ENCODE results near the gene OBP2A.

Gene OBP2A

GRCh38 chr9:135574943-135575342 is 29.0 kb downstream of the OBP2A start:
- Histone ChIP-seq H3K4me2 (no peak overlapping the region), H3K36me3 (ENCODE audit: insufficient read depth) (no peaks in the 10 kb centered on the region), H4K20me1 (ENCODE audit: insufficient read depth) (no peaks in the 10 kb centered on the region), H3K4me1 (ENCODE audit: low read depth, poor library complexity, severe bottlenecking) (no peaks in the 10 kb centered on the region), H2AFZ (ENCODE audit: low read depth) (no peak overlapping the region), H3K4me3 (IDR thresholded peaks at IDR 0.05; ENCODE audit: insufficient read depth, low read depth, low read length) (no peak overlapping the region), H3K79me2 (ENCODE audit: insufficient read depth, low read depth) (no peaks in the 10 kb centered on the region), H3K27ac (no peak overlapping the region), H3K27me3 (ENCODE audit: insufficient read depth, low read depth) (peaks cover 32% of the 10 kb centered on the region; the same call in 1 of the 2 replicates), H3K9ac (no peak overlapping the region)
- no peak for TF ChIP-seq CTCF (conservative IDR thresholded peaks at IDR 0.05; ENCODE audit: low read depth, low read length)

GRCh38 chr9:135575995-135576631 is 30.2 kb downstream of the OBP2A start:
- Histone ChIP-seq H3K9ac (no peak overlapping the region), H4K20me1 (ENCODE audit: insufficient read depth) (no peaks in the 10 kb centered on the region), H3K4me1 (ENCODE audit: low read depth, poor library complexity, severe bottlenecking) (no peaks in the 10 kb centered on the region), H3K4me3 (IDR thresholded peaks at IDR 0.05; ENCODE audit: insufficient read depth, low read depth, low read length) (no peak overlapping the region), H3K27me3 (ENCODE audit: insufficient read depth, low read depth) (peaks cover 29% of the 10 kb centered on the region; the same call in 1 of the 2 replicates), H3K36me3 (ENCODE audit: insufficient read depth) (no peaks in the 10 kb centered on the region), H3K79me2 (ENCODE audit: insufficient read depth, low read depth) (no peaks in the 10 kb centered on the region), H3K4me2 (no peak overlapping the region), H3K27ac (no peak overlapping the region), H2AFZ (ENCODE audit: low read depth) (no peak overlapping the region)
- TF ChIP-seq CTCF (conservative IDR thresholded peaks at IDR 0.05; ENCODE audit: low read depth, low read length), result no peak

GRCh38 chr9:135577256-135577655 is 31.3 kb downstream of the OBP2A start:
- no peak overlapping the region for H3K9ac ChIP-seq
- H2AFZ ChIP-seq (ENCODE audit: low read depth), result no peak overlapping the region
- H3K4me1 ChIP-seq (ENCODE audit: low read depth, poor library complexity, severe bottlenecking), result no peaks in the 10 kb centered on the region
- H3K79me2 ChIP-seq (ENCODE audit: insufficient read depth, low read depth), result no peaks in the 10 kb centered on the region
- no peak overlapping the region for H3K4me2 ChIP-seq
- H3K4me3 ChIP-seq (IDR thresholded peaks at IDR 0.05; ENCODE audit: insufficient read depth, low read depth, low read length), result no peak overlapping the region
- H3K36me3 ChIP-seq (ENCODE audit: insufficient read depth), result no peaks in the 10 kb centered on the region
- no peaks in the 10 kb centered on the region for H4K20me1 ChIP-seq (ENCODE audit: insufficient read depth)
- no peak for TF ChIP-seq CTCF (conservative IDR thresholded peaks at IDR 0.05; ENCODE audit: low read depth, low read length)
- peaks cover 28% of the 10 kb centered on the region; the same call in 1 of the 2 replicates for H3K27me3 ChIP-seq (ENCODE audit: insufficient read depth, low read depth)
- no peak overlapping the region for H3K27ac ChIP-seq

GRCh38 chr9:135579356-135579755 is 33.4 kb downstream of the OBP2A start:
- no peak overlapping the region for H3K4me2 ChIP-seq
- no peaks in the 10 kb centered on the region for H3K36me3 ChIP-seq (ENCODE audit: insufficient read depth)
- no peak overlapping the region for H2AFZ ChIP-seq (ENCODE audit: low read depth)
- H3K27ac ChIP-seq, result no peak overlapping the region
- no peaks in the 10 kb centered on the region for H3K4me1 ChIP-seq (ENCODE audit: low read depth, poor library complexity, severe bottlenecking)
- H3K9ac ChIP-seq, result no peak overlapping the region
- no peak for TF ChIP-seq CTCF (conservative IDR thresholded peaks at IDR 0.05; ENCODE audit: low read depth, low read length)
- H3K27me3 ChIP-seq (ENCODE audit: insufficient read depth, low read depth), result peaks cover 28% of the 10 kb centered on the region; the same call in 1 of the 2 replicates
- H3K79me2 ChIP-seq (ENCODE audit: insufficient read depth, low read depth), result no peaks in the 10 kb centered on the region
- H4K20me1 ChIP-seq (ENCODE audit: insufficient read depth), result no peaks in the 10 kb centered on the region
- H3K4me3 ChIP-seq (IDR thresholded peaks at IDR 0.05; ENCODE audit: insufficient read depth, low read depth, low read length), result no peak overlapping the region
